Measurements from ENCODE around the gene RGCC.
"Not testable (repeated sequence)": the region's sequence is repeated elsewhere in the genome, so short reads cannot be mapped to it uniquely, and the experiment has no call there.

The RGCC gene

GRCh38 chr13:41492432-41493260 is 35.3 kb downstream of the RGCC start:
- peak; percentile 63 to 72 for DNase-seq

- no peak for DNase-seq
Observed at GRCh38 chr13:41494202-41494601, 36.9 kb downstream of the RGCC start.

DNA sequence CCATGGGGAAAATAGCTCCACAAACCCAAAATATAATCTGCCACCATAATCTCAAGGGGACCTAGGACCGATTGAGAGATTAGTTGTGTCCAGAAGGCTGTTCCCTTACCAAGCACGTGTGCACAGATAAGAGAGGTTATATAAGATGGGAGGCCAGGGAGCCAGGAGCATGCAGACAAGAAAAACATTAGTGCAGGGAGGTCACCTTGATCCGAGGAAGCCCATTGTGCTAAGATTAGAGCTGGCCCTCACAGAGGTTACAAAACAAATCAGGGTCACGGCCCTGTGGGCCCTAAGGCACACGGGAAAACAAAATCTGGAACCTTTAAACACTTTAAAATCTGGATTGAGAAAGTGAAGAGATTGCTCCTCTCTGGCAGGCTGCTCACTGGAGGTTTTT is 37.7 kb downstream of the RGCC start:
- DNase-seq = no peak

DNA sequence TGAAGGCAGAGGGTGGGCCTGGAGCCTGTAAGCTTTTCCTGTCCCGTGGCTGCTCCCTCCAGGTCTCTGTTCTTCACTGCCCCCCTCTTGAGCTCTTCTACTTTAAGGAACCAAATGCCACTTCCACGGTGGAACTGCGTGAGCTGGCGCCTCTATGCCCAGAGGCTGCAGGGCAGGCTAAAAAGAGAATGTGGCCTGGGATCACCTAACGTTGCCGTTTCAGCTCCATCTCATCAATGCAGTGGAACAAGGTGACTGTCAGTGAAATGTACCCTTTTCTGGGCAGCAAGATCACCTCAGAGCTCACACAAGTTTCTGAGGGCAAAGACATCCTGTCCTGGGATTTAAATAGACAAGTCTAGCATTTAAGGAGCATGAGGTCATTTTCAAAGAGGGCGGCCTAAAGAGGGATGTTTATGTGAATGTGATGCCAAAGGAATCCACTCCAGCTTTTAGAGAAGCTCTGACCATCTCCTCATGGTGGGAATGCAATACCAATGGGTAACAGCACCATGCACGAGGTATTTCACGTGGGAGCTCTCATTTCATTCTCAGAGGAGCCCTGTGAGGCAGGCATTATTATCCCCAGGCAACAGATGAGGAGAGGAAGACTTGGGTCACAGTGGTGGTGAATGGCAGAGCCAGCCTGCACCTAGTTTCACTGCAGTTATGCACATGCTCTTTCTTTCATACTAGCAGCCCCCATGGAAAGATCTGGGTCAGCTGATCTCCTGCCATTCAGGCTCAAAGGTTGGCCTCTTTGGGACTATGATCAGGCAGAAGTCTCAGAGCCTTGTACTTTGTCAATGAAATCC is 39.3 kb downstream of the RGCC start:
- no peak for DNase-seq

- no peak for DNase-seq
Observed at GRCh38 chr13:41497436-41497835, 40.1 kb downstream of the RGCC start.

- no peak for DNase-seq
Observed at GRCh38 chr13:41499452-41499851, 42.1 kb downstream of the RGCC start.

- DNase-seq = no peak
Observed at GRCh38 chr13:41500511-41500910, 43.2 kb downstream of the RGCC start.

- no peak for DNase-seq
Observed at GRCh38 chr13:41501281-41501680, 43.9 kb downstream of the RGCC start.

- no peak for DNase-seq
Observed at GRCh38 chr13:41502031-41502430, 44.7 kb downstream of the RGCC start.

GRCh38 chr13:41502673-41503072 is 45.3 kb downstream of the RGCC start:
- no peak for DNase-seq

- DNase-seq = no peak
Observed at GRCh38 chr13:41503356-41503755, 46.0 kb downstream of the RGCC start.

GRCh38 chr13:41504657-41505056 is 47.3 kb downstream of the RGCC start:
- not testable (repeated sequence) for DNase-seq

DNA sequence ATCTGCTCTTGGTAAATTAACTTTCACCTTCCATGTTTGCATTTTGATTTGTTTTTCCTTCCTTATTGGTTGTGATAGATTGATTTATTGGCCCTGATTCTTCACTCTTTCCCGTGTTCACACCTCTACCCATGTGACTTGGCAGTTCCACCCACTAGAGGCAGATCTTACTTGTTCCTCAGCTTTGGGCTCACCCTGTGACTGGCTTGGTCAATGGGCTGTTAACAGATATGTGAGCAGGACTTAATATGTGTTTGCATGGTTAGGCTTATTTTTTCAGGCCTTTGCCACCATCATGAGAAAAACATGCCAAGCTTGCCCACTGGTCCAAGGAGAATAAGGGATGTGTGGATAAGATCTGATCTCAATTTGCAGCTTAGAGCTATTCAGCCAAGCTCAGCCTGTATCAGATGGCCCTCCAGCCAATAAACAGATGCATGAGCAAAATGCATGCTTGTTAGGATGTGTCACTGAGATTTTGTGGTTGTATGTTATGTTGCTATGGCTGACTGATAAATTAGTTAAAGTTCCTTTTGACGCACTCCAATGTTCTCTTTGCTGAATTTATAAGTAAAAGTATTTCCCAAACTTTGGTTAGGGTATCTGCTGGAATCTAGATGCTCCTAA is 48.0 kb downstream of the RGCC start:
- no peak for DNase-seq

GRCh38 chr13:41506312-41506711 is 49.0 kb downstream of the RGCC start:
- DNase-seq = no peak

DNA sequence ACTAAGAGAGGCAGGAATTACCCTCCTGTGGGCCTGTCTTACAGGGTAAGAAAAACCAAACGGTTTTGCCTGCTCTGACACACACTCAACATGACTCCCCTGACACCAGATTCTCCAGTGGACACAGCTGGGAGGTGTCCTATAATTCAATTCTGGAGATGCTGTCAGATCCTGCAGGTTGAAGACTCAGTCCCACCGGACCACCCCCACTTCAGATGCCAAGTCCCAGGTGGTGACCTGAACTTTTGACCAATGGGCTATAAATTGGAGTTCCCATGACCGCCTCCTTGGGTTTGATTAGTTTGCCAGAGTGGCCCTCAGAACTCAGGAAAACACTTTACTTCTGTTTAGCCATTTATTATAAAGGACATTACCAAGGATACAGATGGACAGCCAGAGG is 52.6 kb downstream of the RGCC start:
- DNase-seq = no peak

DNA sequence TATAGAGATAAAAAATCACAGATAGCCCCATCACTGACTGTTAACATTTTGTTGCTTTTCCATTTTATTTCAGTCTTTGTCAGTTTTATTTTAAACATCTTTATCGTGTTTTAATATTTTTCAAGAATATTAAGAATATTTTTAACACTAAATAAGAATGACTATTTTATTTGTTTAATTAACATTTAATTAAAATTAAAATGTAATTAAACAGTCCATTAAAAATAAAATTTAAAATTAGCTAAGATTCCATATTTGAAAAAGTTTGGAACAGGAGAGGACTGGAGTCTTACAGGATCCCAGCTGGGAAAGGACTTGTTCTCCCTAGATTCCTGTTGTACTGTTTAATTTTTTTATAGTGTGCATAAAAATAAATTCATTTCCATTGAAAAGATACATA is 54.5 kb downstream of the RGCC start:
- DNase-seq = no peak

DNA sequence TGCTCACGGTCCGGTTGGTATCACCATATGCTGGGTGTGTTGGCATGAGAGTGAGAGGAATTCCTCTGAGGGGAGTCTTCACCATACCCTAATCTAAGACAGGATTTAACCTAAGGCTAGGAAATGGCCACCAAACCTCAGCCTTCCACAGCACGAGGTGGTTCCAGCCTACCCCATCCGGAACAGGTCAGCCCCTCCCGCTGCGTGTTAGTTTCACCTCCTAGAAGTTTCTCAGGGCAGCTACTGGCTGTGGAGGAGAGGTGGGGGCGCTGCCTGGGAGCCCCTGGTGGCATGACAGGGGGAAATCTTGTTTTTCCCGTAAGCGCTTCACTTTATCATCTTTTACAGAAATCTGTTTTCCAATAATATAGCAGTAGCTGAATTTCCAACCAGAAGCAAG is 55.1 kb downstream of the RGCC start:
- DNase-seq = no peak

GRCh38 chr13:41513600-41513999 is 56.2 kb downstream of the RGCC start:
- no peak for DNase-seq

- no peak for DNase-seq
Observed at GRCh38 chr13:41514853-41515395, 57.6 kb downstream of the RGCC start.

DNA sequence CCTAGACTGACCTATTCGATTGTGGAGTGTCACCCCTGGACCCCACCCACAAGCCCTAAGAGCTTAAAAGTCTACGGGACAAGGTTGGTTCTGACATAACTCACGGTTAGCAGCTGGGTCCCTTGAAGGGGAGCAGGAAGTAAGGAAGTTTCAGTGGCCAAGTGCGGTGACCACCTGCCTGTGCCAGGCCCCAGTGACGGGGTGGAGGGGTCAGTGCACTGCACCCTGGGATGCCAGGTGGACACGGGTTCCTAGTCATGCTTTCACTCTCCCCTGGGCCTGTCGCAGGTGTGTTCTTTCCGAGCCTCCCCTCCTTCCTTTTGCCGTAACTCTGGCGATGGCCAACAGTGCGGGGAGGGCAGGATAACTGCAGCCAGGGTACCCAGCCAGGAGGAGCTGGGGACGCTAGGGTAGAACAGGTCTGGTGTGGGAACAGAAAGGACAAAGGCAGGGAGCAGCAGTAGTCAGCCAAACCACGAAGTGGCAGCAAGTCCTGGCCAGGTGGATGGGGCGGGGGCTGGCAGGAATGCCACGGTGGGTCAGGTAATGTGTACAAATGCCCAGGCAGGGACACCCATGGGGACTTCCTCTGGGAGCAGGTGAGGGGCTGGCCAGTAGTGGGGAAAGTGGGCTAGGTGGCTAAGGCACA is 58.3 kb downstream of the RGCC start:
- DNase-seq = no peak

DNA sequence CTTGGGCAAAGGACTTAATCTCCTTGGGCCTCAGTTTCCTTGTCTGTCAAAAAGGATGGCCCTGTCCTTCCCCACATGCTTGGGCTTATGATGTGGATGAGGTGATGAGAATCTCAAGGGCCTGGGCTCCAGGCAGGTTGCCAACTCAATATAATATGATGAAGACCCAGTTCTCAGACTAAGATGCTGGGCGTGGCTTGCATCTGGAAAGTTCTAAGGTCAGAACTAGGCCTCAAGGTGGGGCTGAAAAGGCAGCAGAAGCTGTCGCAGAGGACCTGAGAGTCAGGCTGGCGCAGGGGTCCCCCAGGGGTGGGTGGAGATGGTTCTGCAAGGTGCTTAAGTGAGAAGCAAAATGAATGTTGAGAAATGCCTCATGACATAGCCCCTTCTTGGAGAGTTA is 58.8 kb downstream of the RGCC start:
- DNase-seq = no peak

DNA sequence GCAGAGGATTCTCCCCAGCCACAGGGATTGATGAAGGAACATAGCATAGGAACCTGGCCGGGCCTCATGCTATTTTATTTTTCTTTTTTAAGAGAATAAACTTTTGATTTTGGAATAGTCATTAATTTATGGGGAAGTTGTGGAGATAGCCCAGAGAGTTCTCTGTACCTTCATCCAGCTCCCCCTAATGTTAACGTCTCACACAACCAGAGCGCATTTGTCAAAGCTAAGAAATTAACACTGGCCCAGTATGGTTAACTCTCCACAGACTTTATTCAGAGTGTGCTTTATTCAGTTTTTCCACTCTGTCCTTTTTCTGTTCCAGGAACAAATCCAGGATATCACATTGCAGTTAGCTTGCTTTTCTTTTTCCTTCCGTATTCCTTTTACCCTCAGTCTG is 59.4 kb downstream of the RGCC start:
- DNase-seq = no peak

Data from AML-193 (cell line).